HG03457 (cell line): Measurements from ENCODE around the gene ANO4.

Experiments
- ATAC-seq: cut with Tn5 transposase; IDR thresholded peaks from one replicate; pipeline ENCODE4 v1.9.1; 2021; ENCODE audit warnings: moderate number of reproducible peaks; ENCODE audit not compliant: unreplicated experiment

The ANO4 gene

DNA sequence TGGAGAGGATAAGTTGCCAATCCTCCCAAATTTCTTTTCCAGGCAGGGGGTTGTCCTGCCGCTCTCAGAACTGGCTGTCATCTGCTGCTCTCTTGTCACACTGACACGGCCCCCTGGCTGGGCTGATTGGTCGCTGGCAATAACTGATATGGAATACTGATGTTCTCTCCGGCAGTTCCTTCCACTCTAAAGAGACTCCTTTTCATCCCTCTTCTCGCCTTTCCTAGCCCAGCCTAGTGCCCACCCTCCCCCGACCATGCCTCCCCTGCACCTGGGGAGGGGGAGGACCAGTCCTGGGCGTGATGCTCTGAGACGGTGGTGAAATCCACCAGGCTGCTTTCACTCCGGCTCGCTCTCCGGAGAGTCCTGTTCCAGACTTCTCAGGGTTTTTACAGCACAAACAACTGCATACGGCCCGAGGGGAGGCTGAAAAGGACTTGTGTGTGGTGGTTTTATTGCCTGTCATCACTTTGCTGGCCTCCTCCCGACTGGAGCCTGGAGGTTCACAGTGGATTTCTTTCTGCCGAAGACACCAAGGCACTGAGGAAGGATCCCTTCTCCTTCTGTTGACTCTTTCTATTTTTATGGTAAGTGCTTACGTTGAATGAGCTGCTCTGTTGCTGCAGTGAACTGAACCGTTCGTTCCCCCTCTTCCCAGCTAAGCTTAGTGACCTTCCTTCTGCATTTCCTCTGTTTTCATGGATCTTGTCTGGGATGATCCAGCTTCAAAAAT is at the start of gene ANO4:
Gene ANO4, plus strand, starts transcription at position 336 of the 733 bp plus-strand sequence. CDS start 107,010 bp downstream, outside the sequence.
- ATAC-seq, result no peak

GRCh38 chr12:100745378-100746071 is 49.1 kb upstream of the ANO4 start:
- no peak for ATAC-seq

DNA sequence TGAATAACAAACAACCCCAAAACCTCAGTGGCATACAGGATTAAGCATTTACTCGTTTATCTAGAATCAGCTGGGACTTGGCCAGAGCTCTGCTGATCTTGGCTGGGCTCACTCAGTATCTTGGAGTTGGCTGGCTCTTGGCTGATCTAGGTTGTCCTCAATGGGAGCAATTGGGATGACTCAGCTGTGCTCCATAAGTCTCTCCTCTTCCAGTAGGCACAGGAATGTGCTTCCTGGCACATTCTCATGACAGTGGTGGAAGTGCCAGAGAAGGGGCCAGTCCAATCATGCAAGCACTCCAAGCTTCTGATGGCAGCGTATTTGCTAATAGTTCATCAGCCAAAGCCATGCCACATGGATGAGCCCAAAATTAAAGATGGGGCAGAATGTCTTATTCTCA is 41.7 kb upstream of the ANO4 start:
- ATAC-seq, result no peak

- no peak for ATAC-seq
Measured at GRCh38 chr12:100753837-100754236, 40.7 kb upstream of the ANO4 start.

DNA sequence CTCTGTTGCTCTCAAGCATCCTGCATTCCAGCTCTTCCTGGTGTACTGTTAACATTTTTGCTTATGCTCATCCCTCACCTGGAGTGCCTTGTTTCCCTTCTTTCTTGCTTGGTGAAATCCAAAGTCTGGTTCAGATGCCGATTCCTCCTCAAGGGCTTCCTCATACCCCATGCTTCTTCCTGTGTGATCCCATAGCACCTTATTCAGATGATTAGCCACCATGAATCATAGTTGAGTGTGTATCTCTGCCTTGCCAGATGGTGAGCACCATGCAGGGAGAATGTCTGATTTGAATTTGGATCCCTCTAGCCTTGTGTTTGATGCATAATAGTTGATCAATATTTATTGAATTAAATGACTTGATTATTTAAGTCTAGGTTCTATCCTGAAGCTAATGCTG is 39.4 kb upstream of the ANO4 start:
- ATAC-seq, result no peak

DNA sequence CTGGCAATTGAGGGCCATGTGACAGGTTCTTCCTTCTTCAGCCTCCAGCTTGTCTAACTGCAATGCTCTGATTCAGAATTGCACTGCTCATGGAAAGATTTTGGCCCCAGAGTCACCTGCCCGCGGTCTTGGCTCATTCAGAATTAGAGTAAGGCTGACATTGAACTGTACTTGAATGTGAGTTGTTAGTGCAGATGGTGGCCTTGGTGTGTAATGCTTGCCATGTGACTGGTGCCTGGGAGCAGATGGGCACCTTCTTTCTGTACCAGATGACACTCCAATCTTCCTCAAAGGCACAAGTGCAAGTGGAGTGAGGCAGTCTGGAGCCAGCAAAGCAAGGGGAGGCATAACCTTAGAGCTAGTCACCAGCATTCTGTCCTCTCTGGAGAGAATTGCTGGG is 36.5 kb upstream of the ANO4 start:
- no peak for ATAC-seq

- no peak for ATAC-seq
Measured at GRCh38 chr12:100767371-100767770, 27.2 kb upstream of the ANO4 start.

DNA sequence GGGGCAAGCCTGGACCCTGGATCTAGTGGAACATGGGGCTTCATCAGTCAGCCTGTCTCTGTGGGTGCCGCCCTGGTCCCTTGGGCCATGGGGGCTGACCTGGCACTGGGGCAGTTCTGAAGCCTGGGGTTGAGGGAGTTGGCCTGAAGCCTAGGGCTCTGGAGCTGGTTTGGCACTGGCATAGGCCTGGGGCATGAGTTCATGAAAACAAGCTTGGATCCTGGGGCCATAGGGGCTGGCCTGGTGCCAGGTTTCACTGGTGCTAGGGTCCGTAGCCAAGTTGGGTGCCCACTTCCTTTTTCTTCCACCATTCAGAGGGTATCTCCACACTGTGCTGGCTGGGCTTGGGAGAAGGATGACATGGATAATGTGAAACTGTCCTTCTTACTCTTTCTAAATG is 26.6 kb upstream of the ANO4 start:
- ATAC-seq, result no peak

DNA sequence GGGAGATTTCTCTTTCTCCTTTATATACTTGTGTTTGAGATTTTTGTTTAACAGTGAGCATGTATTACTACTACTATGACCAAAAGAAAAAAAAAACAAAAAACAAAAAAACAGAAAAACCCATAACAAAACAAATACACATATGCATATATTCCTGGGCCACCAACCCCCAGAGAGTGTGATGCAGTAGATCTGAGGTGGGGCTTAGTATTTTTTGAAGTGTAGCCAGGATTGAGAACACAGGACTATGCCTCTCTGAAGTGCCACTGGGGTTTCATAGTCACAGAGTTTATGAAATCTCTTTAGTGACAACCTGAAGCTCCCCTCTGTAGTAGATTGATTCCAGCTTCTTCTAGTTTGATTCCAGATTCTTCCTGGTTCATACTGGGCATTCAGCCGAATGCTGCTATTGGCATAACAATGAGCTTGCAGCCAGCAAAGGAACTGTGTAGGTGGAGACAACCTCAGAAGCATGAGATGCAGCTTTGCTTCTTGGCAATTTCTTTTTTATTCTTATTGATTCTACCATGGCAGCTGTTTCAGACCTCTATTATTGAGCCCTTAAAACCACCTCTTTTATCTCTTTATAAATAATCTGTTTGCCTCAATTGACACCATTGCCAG is 15.5 kb upstream of the ANO4 start:
- no peak for ATAC-seq

DNA sequence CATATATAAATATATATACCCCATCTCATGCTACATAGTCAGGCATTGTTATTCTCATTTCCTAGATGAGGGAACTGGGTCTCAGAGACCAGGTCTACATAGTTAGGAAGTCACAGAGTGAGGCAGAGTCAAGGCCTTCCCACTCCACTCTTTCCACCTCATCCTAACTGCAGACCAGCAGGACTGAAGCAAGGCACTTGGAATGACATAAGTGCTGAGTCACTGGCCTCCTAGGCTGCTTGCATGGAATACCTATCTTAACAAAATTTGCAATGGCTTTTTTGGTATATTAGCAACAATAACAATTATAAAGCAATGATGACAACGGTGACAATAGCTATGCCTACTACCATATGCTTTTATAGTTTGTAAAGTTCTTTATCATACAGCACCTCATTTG is 5.4 kb upstream of the ANO4 start:
- no peak for ATAC-seq

DNA sequence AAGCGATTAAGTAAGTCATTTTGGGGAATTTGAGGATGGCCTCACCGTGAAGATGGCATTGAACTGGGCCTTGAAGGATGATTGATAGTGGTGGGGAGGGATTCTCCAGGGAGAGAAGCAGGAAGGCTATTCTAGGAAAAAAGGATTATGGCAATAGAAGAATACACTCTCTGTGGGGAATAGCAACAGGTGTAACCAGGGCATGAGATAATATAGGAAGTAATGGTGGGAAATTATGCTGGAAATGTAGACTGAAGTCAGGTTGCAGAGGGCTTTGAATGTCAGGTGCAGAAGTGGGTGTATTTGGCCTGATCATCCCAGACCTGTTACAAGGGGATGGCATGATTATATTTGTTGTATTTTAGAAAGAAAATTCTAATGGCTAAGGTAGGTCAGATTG is 4.6 kb upstream of the ANO4 start:
- ATAC-seq, result no peak

- ATAC-seq, result no peak
Measured at GRCh38 chr12:100790552-100790951, 4.0 kb upstream of the ANO4 start.

- ATAC-seq, result no peak
Measured at GRCh38 chr12:100793182-100793581, 1.4 kb upstream of the ANO4 start.

DNA sequence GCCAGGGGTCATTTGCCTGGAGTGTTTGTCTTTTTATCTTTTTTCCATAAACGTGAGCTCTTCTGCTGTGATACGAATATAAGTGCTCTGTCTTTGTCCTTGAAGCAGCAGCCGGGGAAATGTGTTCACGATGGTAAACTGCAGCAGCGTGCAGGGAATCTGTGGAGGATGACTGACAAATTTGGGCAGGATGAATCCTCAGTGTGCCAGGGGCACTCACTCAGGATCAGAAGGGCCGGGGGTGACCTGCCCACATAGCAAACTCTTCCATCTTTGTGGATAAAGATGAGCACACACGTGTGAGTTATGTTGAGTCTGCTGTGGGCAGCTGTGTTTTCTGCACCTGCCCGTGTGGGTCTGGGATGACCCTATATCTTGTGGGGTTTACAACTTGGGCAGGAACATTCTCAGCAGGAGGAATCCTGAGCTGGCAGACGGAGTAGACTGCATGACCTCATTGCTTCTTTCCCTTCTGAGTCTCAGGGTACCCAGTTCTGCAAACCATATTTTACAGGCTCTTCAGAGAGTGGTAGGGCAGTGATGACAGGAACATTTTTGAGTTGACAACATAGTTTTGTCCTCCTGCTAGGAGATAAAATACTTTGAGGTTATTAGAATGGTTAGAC is 711 bp downstream of the ANO4 start:
- no peak for ATAC-seq

DNA sequence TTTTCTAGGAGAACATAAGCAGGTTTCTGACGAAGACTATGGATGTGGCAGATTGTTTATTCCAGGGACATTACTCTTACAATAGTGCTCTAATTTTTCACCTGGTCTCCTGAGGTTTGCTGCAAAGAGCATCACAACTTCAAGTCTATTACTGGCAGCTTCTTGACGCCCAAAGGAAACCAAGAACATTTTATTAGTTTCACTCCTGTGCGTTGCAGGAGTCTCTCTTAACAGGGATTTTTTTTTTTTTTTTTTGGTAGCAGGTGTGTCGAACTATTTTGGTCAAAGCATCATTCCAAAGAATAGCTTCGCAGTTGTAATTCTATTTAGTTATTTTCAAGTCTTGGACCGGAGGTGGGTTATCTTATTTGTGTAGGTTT is 1.2 kb downstream of the ANO4 start:
- no peak for ATAC-seq

DNA sequence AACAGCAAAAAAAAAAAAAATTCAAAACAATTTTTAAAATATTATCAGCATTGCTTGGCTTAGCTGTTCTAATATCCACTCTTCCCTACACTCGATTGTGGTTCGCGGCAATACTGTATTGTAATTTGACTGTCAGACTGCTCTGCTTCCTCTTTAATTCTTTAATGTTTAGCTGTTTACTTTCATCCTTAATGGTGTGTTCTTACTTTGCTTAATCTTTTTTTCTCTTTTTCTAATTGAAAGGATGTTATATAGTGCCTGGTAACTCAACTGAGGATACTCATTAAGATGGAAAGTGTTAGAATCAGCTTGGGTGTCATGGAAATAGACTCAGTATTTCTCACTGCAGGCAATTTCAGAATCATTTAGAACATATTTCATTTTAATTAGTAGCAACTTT is 2.0 kb downstream of the ANO4 start:
- no peak for ATAC-seq

GRCh38 chr12:100797246-100797645 is 2.7 kb downstream of the ANO4 start:
- no peak for ATAC-seq

DNA sequence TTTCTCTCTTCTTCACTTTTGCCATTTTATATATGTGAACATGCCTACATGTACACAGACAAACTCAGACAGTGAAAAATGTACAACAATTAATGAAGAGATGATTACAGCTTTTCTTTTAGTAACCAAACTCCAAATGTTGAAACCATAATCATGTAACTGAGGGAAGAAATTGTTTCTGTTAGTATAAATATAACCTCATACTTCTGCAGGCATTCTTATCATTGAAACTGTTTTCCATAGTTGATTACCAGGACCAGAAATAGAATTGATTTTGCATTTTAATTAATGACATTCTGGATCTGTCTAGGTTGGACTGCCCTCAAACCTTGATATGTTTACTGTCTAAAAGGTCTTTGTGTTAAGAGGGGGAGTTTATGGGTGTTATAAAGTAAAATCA is 3.2 kb downstream of the ANO4 start:
- no peak for ATAC-seq

GRCh38 chr12:100798286-100799160 is 3.9 kb downstream of the ANO4 start:
- ATAC-seq, result no peak

DNA sequence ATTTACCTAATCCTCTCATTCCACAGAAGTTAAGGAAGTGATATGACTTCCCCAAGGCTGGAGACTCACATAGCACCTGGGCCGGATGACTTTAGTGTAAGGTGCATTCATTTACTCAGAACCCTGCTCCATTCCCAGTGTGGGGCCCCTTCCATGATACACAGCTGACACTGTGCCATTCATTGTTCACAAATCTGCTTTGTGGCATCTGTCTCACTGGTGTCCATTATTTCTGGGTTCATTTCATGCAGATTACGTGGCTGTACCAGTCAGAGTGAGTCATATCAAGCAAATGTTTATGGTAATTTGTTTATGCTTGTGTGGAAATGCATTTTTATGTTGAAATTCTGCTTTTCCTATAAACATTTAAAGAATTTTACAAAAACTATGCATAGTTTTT is 5.2 kb downstream of the ANO4 start:
- ATAC-seq, result no peak

DNA sequence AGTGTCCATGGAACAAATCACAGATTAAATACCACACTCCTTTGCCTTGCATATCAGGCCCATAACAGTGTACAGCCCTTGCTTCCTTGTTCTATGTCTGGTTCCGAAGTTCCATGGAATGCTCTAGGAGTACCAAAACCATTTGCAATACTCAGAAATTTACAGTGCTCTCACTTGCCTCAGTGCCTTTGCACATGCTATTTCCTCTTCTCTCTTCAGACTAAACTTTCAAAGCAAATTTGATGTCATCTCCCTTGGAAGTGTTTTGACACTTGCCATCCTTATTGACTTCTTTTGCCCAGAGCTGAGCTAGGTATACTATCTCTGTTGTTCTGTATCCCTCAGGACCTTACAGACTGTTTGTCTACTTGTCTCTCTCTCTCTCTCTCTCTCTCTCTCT is 6.1 kb downstream of the ANO4 start:
- no peak for ATAC-seq
